K562 treated with DMSO at 1 percent for 24 hours (cell line): ENCODE data around the gene ANKRD16. TPM values are rescaled to one million over a fixed set of nuclear protein-coding genes. Genes with fewer than 3 reads are reported as not detected.

Experiments
- total RNA-seq: library from RNA; unstranded; fragments of 300-600 nt; gene quantifications from 2 replicates; pipeline ENCODE4 v1.2.3, GENCODE V29; 2022; ENCODE audit warnings: low read depth; ENCODE audit not compliant: insufficient read depth

The ANKRD16 gene
- total RNA-seq: 5.9 and 6.9 TPM in 2 replicates

GRCh38 chr10:5889624-5890451 is at the start of gene ANKRD16, which contains the start of gene FBH1:
ANKRD16 (minus strand) TSS chr10:5889893; CDS start chr10:5889354, 539 bp downstream.
FBH1 (plus strand) TSS chr10:5890243; CDS start chr10:5890346, 103 bp downstream.

GRCh38 chr10:5813341-5814109 is 76.2 kb downstream of the ANKRD16 start, which contains the start of gene GDI2:
GDI2 (minus strand) TSS chr10:5813434; CDS start chr10:5813258, 176 bp downstream.

Other genes with a start within 250 kb of the ANKRD16 start
- 34.1 and 34.6 TPM in 2 replicates for gene ASB13, start 223.3 kb downstream of the ANKRD16 start, total RNA-seq
- gene TASOR2, start 205.1 kb downstream of the ANKRD16 start, total RNA-seq: 21.0 and 24.4 TPM in 2 replicates
- 138 and 160 TPM in 2 replicates for gene GDI2, start 76.5 kb downstream of the ANKRD16 start, total RNA-seq
- 79.3 and 82.9 TPM in 2 replicates for gene FBH1, start 350 bp upstream of the ANKRD16 start, total RNA-seq
- gene IL15RA, start 87.7 kb upstream of the ANKRD16 start, total RNA-seq: 38.2 and 41.2 TPM in 2 replicates
- 0.20 and 0.69 TPM in 2 replicates for gene IL2RA, start 172.5 kb upstream of the ANKRD16 start, total RNA-seq
- 50.0 and 78.8 TPM in 2 replicates for gene RBM17, start 199.1 kb upstream of the ANKRD16 start, total RNA-seq